KOPT-K1 (cell line): Measurements from ENCODE around the gene PLPP1.

Source experiments
- H3K27ac ChIP-seq: fragments of 200-600 bp; sonication (generic); 2 replicates; pipeline ENCODE4 v1.5.1; 2016; ENCODE audit warnings: antibody characterized with exemption, mild to moderate bottlenecking, low read depth, low read length; ENCODE audit not compliant: poor library complexity, severe bottlenecking
- H3K36me3 ChIP-seq: fragments of 200-600 bp; sonication (generic); 2 replicates; pipeline ENCODE4 v1.5.1; 2017; ENCODE audit warnings: antibody characterized with exemption, mild to moderate bottlenecking, low read length, moderate library complexity; ENCODE audit not compliant: insufficient read depth
- H3K9me3 ChIP-seq: fragments of 200-600 bp; sonication (generic); 2 replicates; pipeline ENCODE4 v1.5.1; 2017; ENCODE audit warnings: antibody characterized with exemption, low read length, mild to moderate bottlenecking; ENCODE audit not compliant: insufficient read depth, poor library complexity, severe bottlenecking

The PLPP1 gene

GRCh38 chr5:55429613-55430253, 105.0 kb downstream of the PLPP1 start:
- no peak overlapping the region for H3K27ac ChIP-seq
- peaks cover 29% of the 10 kb centered on the region for H3K9me3 ChIP-seq
- peaks cover 58% of the 10 kb centered on the region for H3K36me3 ChIP-seq

GRCh38 chr5:55429221-55429612, 105.5 kb downstream of the PLPP1 start:
- H3K36me3 ChIP-seq = peaks cover 63% of the 10 kb centered on the region
- no peak overlapping the region for H3K27ac ChIP-seq
- H3K9me3 ChIP-seq = peaks cover 26% of the 10 kb centered on the region

GRCh38 chr5:55427157-55427556, 107.6 kb downstream of the PLPP1 start:
- peaks cover 19% of the 10 kb centered on the region for H3K9me3 ChIP-seq
- peaks cover 83% of the 10 kb centered on the region for H3K36me3 ChIP-seq
- no peak overlapping the region for H3K27ac ChIP-seq

- Histone ChIP-seq H3K27ac (no peak overlapping the region), H3K36me3 (peaks cover 89% of the 10 kb centered on the region), H3K9me3 (peaks cover 19% of the 10 kb centered on the region)
Observed at GRCh38 chr5:55426455-55426854, 108.3 kb downstream of the PLPP1 start.

GRCh38 chr5:55421074-55421529, 113.7 kb downstream of the PLPP1 start:
- no peak overlapping the region for H3K27ac ChIP-seq
- H3K9me3 ChIP-seq = no peaks in the 10 kb centered on the region
- H3K36me3 ChIP-seq = peaks cover 94% of the 10 kb centered on the region

- Histone ChIP-seq H3K36me3 (peaks cover 94% of the 10 kb centered on the region), H3K27ac (no peak overlapping the region), H3K9me3 (no peaks in the 10 kb centered on the region)
Observed at GRCh38 chr5:55418994-55419968, 115.5 kb downstream of the PLPP1 start.

GRCh38 chr5:55416306-55416705, 118.5 kb downstream of the PLPP1 start:
- H3K9me3 ChIP-seq = no peaks in the 10 kb centered on the region
- no peak overlapping the region for H3K27ac ChIP-seq
- H3K36me3 ChIP-seq = peaks cover 88% of the 10 kb centered on the region

- no peaks in the 10 kb centered on the region for H3K9me3 ChIP-seq
- no peak overlapping the region for H3K27ac ChIP-seq
- H3K36me3 ChIP-seq = peaks cover 89% of the 10 kb centered on the region
Observed at GRCh38 chr5:55415071-55415470, 119.7 kb downstream of the PLPP1 start.

GRCh38 chr5:55413644-55414043, 121.1 kb downstream of the PLPP1 start:
- peaks cover 79% of the 10 kb centered on the region for H3K36me3 ChIP-seq
- H3K9me3 ChIP-seq = no peaks in the 10 kb centered on the region
- H3K27ac ChIP-seq = no peak overlapping the region

GRCh38 chr5:55411876-55412275, 122.9 kb downstream of the PLPP1 start:
- Histone ChIP-seq H3K36me3 (peaks cover 82% of the 10 kb centered on the region), H3K27ac (no peak overlapping the region), H3K9me3 (no peaks in the 10 kb centered on the region)

- H3K27ac ChIP-seq = no peak overlapping the region
- H3K36me3 ChIP-seq = peaks cover 82% of the 10 kb centered on the region
- no peaks in the 10 kb centered on the region for H3K9me3 ChIP-seq
Observed at GRCh38 chr5:55410845-55411244, 123.9 kb downstream of the PLPP1 start.

- no peaks in the 10 kb centered on the region for H3K9me3 ChIP-seq
- peaks cover 82% of the 10 kb centered on the region for H3K36me3 ChIP-seq
- no peak overlapping the region for H3K27ac ChIP-seq
Observed at GRCh38 chr5:55409775-55410174, 125.0 kb downstream of the PLPP1 start.

GRCh38 chr5:55407984-55408383, 126.8 kb downstream of the PLPP1 start:
- peaks cover 83% of the 10 kb centered on the region for H3K36me3 ChIP-seq
- H3K9me3 ChIP-seq = no peaks in the 10 kb centered on the region
- H3K27ac ChIP-seq = no peak overlapping the region

GRCh38 chr5:55407059-55407684, 127.6 kb downstream of the PLPP1 start:
- Histone ChIP-seq H3K27ac (no peak overlapping the region), H3K9me3 (no peaks in the 10 kb centered on the region), H3K36me3 (peaks cover 83% of the 10 kb centered on the region)

- Histone ChIP-seq H3K9me3 (no peaks in the 10 kb centered on the region), H3K36me3 (peaks cover 87% of the 10 kb centered on the region), H3K27ac (no peak overlapping the region)
Observed at GRCh38 chr5:55406292-55406691, 128.5 kb downstream of the PLPP1 start.
